CD4-positive, alpha-beta T cell (primary cell): Measurements from ENCODE around the gene CCND1. TPM values are rescaled to one million over a fixed set of nuclear protein-coding genes. Genes with fewer than 3 reads are reported as not detected.
"Not testable (repeated sequence)": the region's sequence is repeated elsewhere in the genome, so short reads cannot be mapped to it uniquely, and the experiment has no call there.

Source experiments
- ATAC-seq: fragments of 200-7000 bp; cut with Tn5 transposase; one replicate; pipeline ENCODE4 v1.10.0; 2022; ENCODE audit warnings: mild to moderate bottlenecking; ENCODE audit not compliant: poor library complexity
- CTCF ChIA-PET: fragments of 350-600 bp; sonication (Branson Sonifier 250); formaldehyde crosslinking; loops from one replicate; lab custom pipeline; 2021; ENCODE audit warnings: antibody characterized with exemption, inconsistent platforms; lab: Charles Lee
- POLR2A ChIA-PET: fragments of 350-600 bp; sonication (Branson Sonifier 250); formaldehyde crosslinking; loops from one replicate; lab custom pipeline; 2021; ENCODE audit warnings: antibody characterized with exemption, inconsistent platforms; lab: Charles Lee
- DNase-seq, 14 experiments: peaks; one replicate each; pipeline ENCODE4 v3.0.0-alpha.2; 2013 to 2020; ENCODE audit warnings: mixed read lengths in 2 of 14
- H3K27ac ChIP-seq, 2 donors: one replicate each; pipeline versions ENCODE4 v1.5.1 to v1.7.0; 2013; ENCODE audit warnings: low read length in 2 of 2, low read depth in 1 of 2, mild to moderate bottlenecking in 1 of 2
- H3K27me3 ChIP-seq, 2 experiments: 1 replicate in 1 of 2; 2 replicates in 1 of 2; pipeline versions ENCODE4 v1.6.1 to v1.7.0; 2013; ENCODE audit warnings: low read length in 2 of 2, control low read depth in 1 of 2, mild to moderate bottlenecking in 1 of 2, moderate library complexity in 1 of 2; ENCODE audit not compliant: insufficient read depth in 2 of 2, control insufficient read depth in 1 of 2
- H3K36me3 ChIP-seq: one replicate; pipeline ENCODE4 v1.6.1; 2013; ENCODE audit warnings: low read length, control low read depth; ENCODE audit not compliant: insufficient read depth
- H3K4me1 ChIP-seq: one replicate; pipeline ENCODE4 v1.6.1; 2013; ENCODE audit warnings: low read length, control low read depth; ENCODE audit not compliant: insufficient read depth
- H3K4me3 ChIP-seq: one replicate; pipeline ENCODE4 v1.5.1; 2013; ENCODE audit warnings: mild to moderate bottlenecking, low read length, moderate library complexity
- H3K9me3 ChIP-seq, 2 experiments: 1 replicate in 1 of 2; 2 replicates in 1 of 2; pipeline versions ENCODE4 v1.6.1 to v1.7.0; 2013; ENCODE audit warnings: low read length in 2 of 2, mild to moderate bottlenecking in 2 of 2, control low read depth in 1 of 2, moderate library complexity in 1 of 2; ENCODE audit not compliant: control insufficient read depth in 1 of 2, insufficient read depth in 1 of 2
- H3K27ac Mint-ChIP-seq: one replicate; pipeline ENCODE4 v1.8.0; 2020; ENCODE audit warnings: mixed read lengths
- H3K27me3 Mint-ChIP-seq: one replicate; pipeline ENCODE4 v1.8.0; 2021; ENCODE audit warnings: mixed read lengths
- H3K36me3 Mint-ChIP-seq: one replicate; pipeline ENCODE4 v1.8.0; 2021; ENCODE audit warnings: low read depth, mixed read lengths
- H3K4me1 Mint-ChIP-seq: one replicate; pipeline ENCODE4 v1.8.0; 2021; ENCODE audit warnings: low read depth, mixed read lengths
- H3K4me3 Mint-ChIP-seq: one replicate; pipeline ENCODE4 v1.8.0; 2020; ENCODE audit warnings: mild to moderate bottlenecking, mixed read lengths
- H3K9me3 Mint-ChIP-seq: one replicate; pipeline ENCODE4 v1.8.0; 2020; ENCODE audit warnings: mixed read lengths
- intact Hi-C, 2 experiments: fragments of 100-400 bp; cut with DNase I in 1 of 2; cut with micrococcal nuclease in 1 of 2; formaldehyde crosslinking; loops; one replicate each; pipeline versions ENCODE4 v1.15.1 to v1.9.0; 2023 to 2025; cut with DNase I, micrococcal nuclease
- total RNA-seq, 174 experiments: library from RNA in 2 of 174; stranded (reverse) in 2 of 174; gene quantifications; one replicate each; pipeline ENCODE4 v1.2.3 and lab custom pipeline; 2021 to 2026
- TF ChIP-seq, protein P1 (sequence below): fragments of 200-600 bp; IDR thresholded peaks from one replicate; pipeline ENCODE4 v1.8.0; 2022; ENCODE audit warnings: antibody characterized with exemption, mild to moderate bottlenecking

Gene CCND1
- total RNA-seq, 2 experiments from 2014 or later, result 1.7 to 2.4 TPM

DNA sequence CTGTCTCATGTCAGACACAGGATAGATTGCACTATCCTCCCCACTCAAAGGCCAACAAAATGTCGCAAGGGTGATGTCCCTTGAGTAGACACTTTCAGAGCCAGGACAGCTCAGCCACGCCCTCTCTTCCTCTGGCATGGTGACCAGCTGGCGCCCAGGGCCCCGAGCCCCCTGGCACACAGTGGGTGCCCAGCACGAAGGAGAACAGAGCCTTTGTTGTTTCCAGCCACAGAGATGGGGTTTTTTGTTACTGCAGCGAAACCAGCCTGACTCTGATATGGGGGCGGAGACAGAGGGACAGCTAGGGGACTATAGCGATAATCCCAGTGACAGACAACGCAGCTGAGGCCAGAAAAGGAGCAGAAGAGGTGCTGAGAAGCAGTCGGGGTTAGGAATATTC lies 23.3 kb upstream of the CCND1 start:
- ChIA-PET POLR2A (no interaction called here), CTCF (no interaction called here)
- peaks cover 0 to 4% of the 10 kb centered on the region in 2 experiments for H3K9me3 ChIP-seq
- H3K4me3 ChIP-seq, result no peak overlapping the region
- no peak overlapping the region for H3K4me3 Mint-ChIP-seq
- no peaks in the 10 kb centered on the region for H3K4me1 ChIP-seq
- no peak overlapping the region for H3K27ac Mint-ChIP-seq
- no peaks in the 10 kb centered on the region for H3K36me3 ChIP-seq
- DNase-seq (no peak), ATAC-seq (no peak)
- peaks cover 0 to 5% of the 10 kb centered on the region in 2 experiments for H3K27me3 ChIP-seq
- no peaks in the 10 kb centered on the region for H3K9me3 Mint-ChIP-seq
- no peaks in the 10 kb centered on the region for H3K4me1 Mint-ChIP-seq
- H3K27me3 Mint-ChIP-seq, result peaks cover 31% of the 10 kb centered on the region
- intact Hi-C loops, result no loop called here
- no peak overlapping the region for H3K27ac ChIP-seq
- no peaks in the 10 kb centered on the region for H3K36me3 Mint-ChIP-seq
- TF ChIP-seq, protein P1, sequence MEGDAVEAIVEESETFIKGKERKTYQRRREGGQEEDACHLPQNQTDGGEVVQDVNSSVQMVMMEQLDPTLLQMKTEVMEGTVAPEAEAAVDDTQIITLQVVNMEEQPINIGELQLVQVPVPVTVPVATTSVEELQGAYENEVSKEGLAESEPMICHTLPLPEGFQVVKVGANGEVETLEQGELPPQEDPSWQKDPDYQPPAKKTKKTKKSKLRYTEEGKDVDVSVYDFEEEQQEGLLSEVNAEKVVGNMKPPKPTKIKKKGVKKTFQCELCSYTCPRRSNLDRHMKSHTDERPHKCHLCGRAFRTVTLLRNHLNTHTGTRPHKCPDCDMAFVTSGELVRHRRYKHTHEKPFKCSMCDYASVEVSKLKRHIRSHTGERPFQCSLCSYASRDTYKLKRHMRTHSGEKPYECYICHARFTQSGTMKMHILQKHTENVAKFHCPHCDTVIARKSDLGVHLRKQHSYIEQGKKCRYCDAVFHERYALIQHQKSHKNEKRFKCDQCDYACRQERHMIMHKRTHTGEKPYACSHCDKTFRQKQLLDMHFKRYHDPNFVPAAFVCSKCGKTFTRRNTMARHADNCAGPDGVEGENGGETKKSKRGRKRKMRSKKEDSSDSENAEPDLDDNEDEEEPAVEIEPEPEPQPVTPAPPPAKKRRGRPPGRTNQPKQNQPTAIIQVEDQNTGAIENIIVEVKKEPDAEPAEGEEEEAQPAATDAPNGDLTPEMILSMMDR, result no peak

DNA sequence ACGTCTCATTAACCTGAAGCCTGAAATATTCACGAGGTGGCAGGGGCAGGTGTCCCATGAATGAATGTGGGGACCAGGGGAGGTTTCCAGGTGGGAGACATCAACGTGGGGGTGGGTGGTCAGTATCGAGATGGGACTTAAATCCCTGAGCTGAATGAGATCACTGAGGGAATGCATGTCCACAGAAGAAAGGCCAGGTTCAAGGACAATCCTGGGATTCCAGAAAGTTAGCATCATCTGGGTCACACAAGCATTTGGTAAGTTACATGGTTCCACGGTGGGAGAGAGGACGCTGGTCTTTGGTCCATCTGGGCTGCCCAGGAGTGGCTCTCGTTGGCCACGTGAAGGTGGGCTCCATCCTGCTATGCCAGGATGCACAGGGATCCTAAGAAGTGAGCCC lies 22.7 kb upstream of the CCND1 start:
- intact Hi-C loops, result no loop called here
- ChIA-PET CTCF (no interaction called here), POLR2A (no interaction called here)
- H3K27me3 Mint-ChIP-seq, result peaks cover 31% of the 10 kb centered on the region
- TF ChIP-seq, protein P1, result no peak
- H3K36me3 Mint-ChIP-seq, result no peaks in the 10 kb centered on the region
- H3K4me3 ChIP-seq, result no peak overlapping the region
- H3K27ac ChIP-seq, result no peak overlapping the region
- H3K4me1 ChIP-seq, result no peaks in the 10 kb centered on the region
- ATAC-seq, result no peak
- peaks cover 0 to 4% of the 10 kb centered on the region in 2 experiments for H3K9me3 ChIP-seq
- H3K4me3 Mint-ChIP-seq, result no peak overlapping the region
- H3K9me3 Mint-ChIP-seq, result no peaks in the 10 kb centered on the region
- H3K27ac Mint-ChIP-seq, result no peak overlapping the region
- no peaks in the 10 kb centered on the region for H3K4me1 Mint-ChIP-seq
- H3K27me3 ChIP-seq, result peaks cover 0 to 5% of the 10 kb centered on the region in 2 experiments
- no peaks in the 10 kb centered on the region for H3K36me3 ChIP-seq
- no peak for DNase-seq

DNA sequence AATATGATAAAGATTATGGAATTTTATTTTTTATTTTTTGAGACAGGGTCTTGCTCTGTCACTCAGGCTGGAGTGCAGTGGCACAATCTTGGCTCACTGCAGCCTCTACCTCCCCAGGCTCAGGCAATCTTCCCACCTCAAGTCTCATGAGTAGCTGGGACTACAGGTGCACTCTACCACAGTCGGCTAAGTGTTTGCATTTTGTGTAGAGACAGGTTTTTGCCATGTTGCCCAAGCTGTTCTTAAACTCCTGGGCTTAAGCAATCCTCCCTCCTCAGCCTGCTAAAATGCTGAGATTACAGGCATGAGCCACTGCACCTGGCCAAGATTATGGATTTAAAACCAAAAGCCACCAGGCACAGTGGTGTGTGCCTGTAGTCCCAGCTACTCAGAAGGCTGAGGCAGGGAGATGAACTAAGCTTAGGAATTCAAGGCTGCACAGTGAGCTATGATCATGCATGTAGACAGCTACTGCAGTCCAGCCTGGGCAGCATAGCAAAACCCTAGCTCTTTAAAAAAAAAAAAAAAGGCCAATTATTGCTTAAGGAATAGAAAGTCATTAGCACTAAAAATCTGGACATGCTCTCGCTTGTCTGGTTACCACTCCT lies 20.2 kb upstream of the CCND1 start:
- CTCF ChIA-PET, result no interaction called here
- intact Hi-C loops, result no loop called here
- H3K9me3 ChIP-seq, result peaks cover 0 to 4% of the 10 kb centered on the region in 2 experiments

DNA sequence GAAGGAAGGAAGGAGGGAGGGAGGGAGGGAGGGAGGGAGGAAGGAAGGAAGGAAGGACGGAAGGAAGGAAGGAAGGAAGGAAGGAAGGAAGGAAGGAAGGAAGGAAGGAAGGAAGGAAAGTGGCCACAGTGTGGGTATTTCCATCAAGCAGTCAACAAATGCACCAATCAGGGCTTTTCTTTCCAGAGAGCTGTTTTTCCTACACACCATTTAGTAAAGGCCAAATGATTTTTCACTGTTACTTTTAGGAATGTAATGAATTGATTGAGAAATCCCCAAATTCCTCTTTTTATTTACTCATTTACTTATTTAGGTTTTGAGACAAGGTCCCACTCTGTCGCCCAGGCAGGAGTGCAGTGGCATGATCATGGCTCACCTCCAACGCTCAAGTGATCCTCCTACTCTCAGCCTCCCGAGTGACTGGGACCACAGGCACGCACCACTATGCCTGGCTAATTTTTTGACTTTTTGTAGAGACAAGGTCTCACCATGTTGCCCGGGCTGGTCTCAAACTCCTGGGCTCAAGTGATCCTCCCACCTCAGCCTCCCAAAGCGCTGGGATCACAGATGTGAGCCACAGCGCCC lies 18.8 kb upstream of the CCND1 start:
- not testable (repeated sequence) for H3K27ac Mint-ChIP-seq

More for the DNA sequence above, 20.2 kb upstream of the CCND1 start:
- Histone ChIP-seq H3K36me3 (no peaks in the 10 kb centered on the region), H3K4me3 (no peak overlapping the region), H3K27me3 (peaks cover 0 to 3% of the 10 kb centered on the region in 2 experiments), H3K27ac (no peak overlapping the region), H3K4me1 (no peaks in the 10 kb centered on the region)
- TF ChIP-seq, protein P1, result no peak
- no peaks in the 10 kb centered on the region for H3K36me3 Mint-ChIP-seq
- POLR2A ChIA-PET, result no interaction called here
- H3K27ac Mint-ChIP-seq, result no peak overlapping the region
- no peaks in the 10 kb centered on the region for H3K9me3 Mint-ChIP-seq
- peaks cover 38% of the 10 kb centered on the region for H3K27me3 Mint-ChIP-seq
- H3K4me3 Mint-ChIP-seq, result no peak overlapping the region
- DNase-seq (no peak), ATAC-seq (no peak)
- H3K4me1 Mint-ChIP-seq, result no peaks in the 10 kb centered on the region

More for the DNA sequence above, 18.8 kb upstream of the CCND1 start:
- DNase-seq, H3K9me3 ChIP-seq, ATAC-seq, H3K27me3 ChIP-seq, H3K27ac ChIP-seq, H3K36me3 Mint-ChIP-seq, H3K9me3 Mint-ChIP-seq, CTCF ChIA-PET, POLR2A ChIA-PET, H3K4me1 Mint-ChIP-seq, intact Hi-C loops, H3K4me3 Mint-ChIP-seq, H3K36me3 ChIP-seq, H3K4me1 ChIP-seq, H3K4me3 ChIP-seq: not testable (repeated sequence)
- peaks cover 45% of the 10 kb centered on the region for H3K27me3 Mint-ChIP-seq
